HepG2 (cell line): Measurements from ENCODE around the gene PLBD2. TPM values are rescaled to one million over a fixed set of nuclear protein-coding genes. Genes with fewer than 3 reads are reported as not detected.
A peak's percentile ranks its signal among the peaks of the same experiment; 100 is the strongest.

Source experiments
- FOXA1 ChIP-seq, 2 experiments: fragments of 450-650 bp in 1 of 2; sonication (generic) in 1 of 2; formaldehyde crosslinking in 1 of 2; IDR thresholded peaks; 2 replicates each; pipeline versions ENCODE4 v1.4.0 to v1.6.1; 2016 to 2020; ENCODE audit warnings: missing genetic modification reagents in 1 of 2
- IKZF1 ChIP-seq: fragments of 450-650 bp; IDR thresholded peaks from 2 replicates; pipeline ENCODE4 v1.7.1; 2016
- PAF1 ChIP-seq: IDR thresholded peaks from 2 replicates; pipeline ENCODE4 v1.6.1; 2016; ENCODE audit warnings: missing genetic modification reagents, missing compliant biosample characterization
- PCBP2 ChIP-seq: fragments of 200-400 bp; formaldehyde crosslinking; optimal IDR thresholded peaks from 2 replicates; pipeline ENCODE3; 2018; ENCODE audit warnings: low read length, low read depth; ENCODE audit not compliant: poor library complexity, severe bottlenecking
- REXO4 ChIP-seq: sonication (generic); formaldehyde crosslinking; IDR thresholded peaks from 2 replicates; pipeline ENCODE4 v1.8.0; 2022; ENCODE audit warnings: missing genetic modification reagents, mild to moderate bottlenecking, borderline replicate concordance
- XBP1 ChIP-seq: sonication (generic); formaldehyde crosslinking; IDR thresholded peaks from 2 replicates; pipeline ENCODE4 v1.5.0; 2020; ENCODE audit warnings: missing genetic modification reagents
- ZMYM4 ChIP-seq: sonication (generic); formaldehyde crosslinking; IDR thresholded peaks from 2 replicates; pipeline ENCODE4 v1.8.1; 2023; ENCODE audit warnings: mild to moderate bottlenecking, missing genetic modification reagents
- ZNF274 ChIP-seq: sonication (generic); formaldehyde crosslinking; IDR thresholded peaks from 2 replicates; pipeline ENCODE4 v1.5.1; 2020; ENCODE audit warnings: mild to moderate bottlenecking, missing genetic modification reagents
- ZSCAN21 ChIP-seq: sonication (generic); formaldehyde crosslinking; IDR thresholded peaks from 2 replicates; pipeline ENCODE4 v1.8.0; 2022; ENCODE audit warnings: mild to moderate bottlenecking, missing genetic modification reagents, moderate library complexity, borderline replicate concordance
- polyA plus RNA-seq, 8 experiments: library from polyadenylated mRNA; depleted of rRNA in 3 of 8; stranded (reverse) in 7 of 8; unstranded in 1 of 8; fragments of >200 nt; fragmentation: Illumina TruSeq in 4 of 8; extraction: Trizol in 4 of 8; gene quantifications; 2 replicates each; pipeline versions ENCODE4 v1.2.1 to v1.2.3, GENCODE V29; 2011 to 2016; ENCODE audit warnings: low read depth in 4 of 8, missing spikeins in 1 of 8, mixed read lengths in 1 of 8; ENCODE audit not compliant: insufficient read depth in 1 of 8
- total RNA-seq, 5 experiments: library from RNA; depleted of rRNA; stranded (reverse); fragments of >200 nt; fragmentation: Illumina TruSeq; extraction: Trizol; gene quantifications; 2 replicates each; pipeline ENCODE4 v1.2.3, GENCODE V29; 2016; ENCODE audit warnings: low read depth in 1 of 5
- TF ChIP-seq, protein P1 (sequence below): sonication (generic); formaldehyde crosslinking; IDR thresholded peaks from 2 replicates; pipeline ENCODE4 v1.4.0; 2020; ENCODE audit warnings: missing genetic modification reagents
- TF ChIP-seq, protein P2 (sequence below): sonication (generic); formaldehyde crosslinking; IDR thresholded peaks from 2 replicates; pipeline ENCODE4 v1.4.0; 2020; ENCODE audit warnings: mild to moderate bottlenecking, missing genetic modification reagents
- TF ChIP-seq, protein P3 (sequence below): IDR thresholded peaks from 2 replicates; pipeline ENCODE4 v1.6.1; 2016; ENCODE audit warnings: low read depth, borderline replicate concordance
- TF ChIP-seq, protein P4 (sequence below), 2 experiments: sonication (generic) in 1 of 2; formaldehyde crosslinking in 1 of 2; IDR thresholded peaks; 2 replicates each; pipeline versions ENCODE4 v1.6.1 to v1.9.0; 2014 to 2022; ENCODE audit warnings: antibody characterized with exemption in 1 of 2, borderline replicate concordance in 1 of 2, inconsistent platforms in 1 of 2, low read depth in 1 of 2, missing genetic modification reagents in 1 of 2

Gene PLBD2
- total and polyA plus RNA-seq, 2 of the 13 experiments (the other 11 are each of a cell fraction or from before 2014, with no cell fraction given), result 6.7 to 8.5 TPM

- TF ChIP-seq, protein P1, sequence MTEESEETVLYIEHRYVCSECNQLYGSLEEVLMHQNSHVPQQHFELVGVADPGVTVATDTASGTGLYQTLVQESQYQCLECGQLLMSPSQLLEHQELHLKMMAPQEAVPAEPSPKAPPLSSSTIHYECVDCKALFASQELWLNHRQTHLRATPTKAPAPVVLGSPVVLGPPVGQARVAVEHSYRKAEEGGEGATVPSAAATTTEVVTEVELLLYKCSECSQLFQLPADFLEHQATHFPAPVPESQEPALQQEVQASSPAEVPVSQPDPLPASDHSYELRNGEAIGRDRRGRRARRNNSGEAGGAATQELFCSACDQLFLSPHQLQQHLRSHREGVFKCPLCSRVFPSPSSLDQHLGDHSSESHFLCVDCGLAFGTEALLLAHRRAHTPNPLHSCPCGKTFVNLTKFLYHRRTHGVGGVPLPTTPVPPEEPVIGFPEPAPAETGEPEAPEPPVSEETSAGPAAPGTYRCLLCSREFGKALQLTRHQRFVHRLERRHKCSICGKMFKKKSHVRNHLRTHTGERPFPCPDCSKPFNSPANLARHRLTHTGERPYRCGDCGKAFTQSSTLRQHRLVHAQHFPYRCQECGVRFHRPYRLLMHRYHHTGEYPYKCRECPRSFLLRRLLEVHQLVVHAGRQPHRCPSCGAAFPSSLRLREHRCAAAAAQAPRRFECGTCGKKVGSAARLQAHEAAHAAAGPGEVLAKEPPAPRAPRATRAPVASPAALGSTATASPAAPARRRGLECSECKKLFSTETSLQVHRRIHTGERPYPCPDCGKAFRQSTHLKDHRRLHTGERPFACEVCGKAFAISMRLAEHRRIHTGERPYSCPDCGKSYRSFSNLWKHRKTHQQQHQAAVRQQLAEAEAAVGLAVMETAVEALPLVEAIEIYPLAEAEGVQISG, result 0 out of 2 replicates have a peak, but pooled peaks have one; percentile 16
- TF ChIP-seq PAF1 (CRISPR knock-in tag) (no peak), ZNF274 (CRISPR knock-in tag) (no peak; the same call in 1 of the 2 replicates), PCBP2 (no peak), FOXA1 (IDR thresholded peaks at IDR 0.05) (no peak), FOXA1 (CRISPR knock-in tag; IDR thresholded peaks at IDR 0.05) (no peak), ZSCAN21 (CRISPR knock-in tag) (no peak), IKZF1 (no peak), XBP1 (CRISPR knock-in tag) (no peak), ZMYM4 (no peak), REXO4 (no peak)
- TF ChIP-seq, protein P2, sequence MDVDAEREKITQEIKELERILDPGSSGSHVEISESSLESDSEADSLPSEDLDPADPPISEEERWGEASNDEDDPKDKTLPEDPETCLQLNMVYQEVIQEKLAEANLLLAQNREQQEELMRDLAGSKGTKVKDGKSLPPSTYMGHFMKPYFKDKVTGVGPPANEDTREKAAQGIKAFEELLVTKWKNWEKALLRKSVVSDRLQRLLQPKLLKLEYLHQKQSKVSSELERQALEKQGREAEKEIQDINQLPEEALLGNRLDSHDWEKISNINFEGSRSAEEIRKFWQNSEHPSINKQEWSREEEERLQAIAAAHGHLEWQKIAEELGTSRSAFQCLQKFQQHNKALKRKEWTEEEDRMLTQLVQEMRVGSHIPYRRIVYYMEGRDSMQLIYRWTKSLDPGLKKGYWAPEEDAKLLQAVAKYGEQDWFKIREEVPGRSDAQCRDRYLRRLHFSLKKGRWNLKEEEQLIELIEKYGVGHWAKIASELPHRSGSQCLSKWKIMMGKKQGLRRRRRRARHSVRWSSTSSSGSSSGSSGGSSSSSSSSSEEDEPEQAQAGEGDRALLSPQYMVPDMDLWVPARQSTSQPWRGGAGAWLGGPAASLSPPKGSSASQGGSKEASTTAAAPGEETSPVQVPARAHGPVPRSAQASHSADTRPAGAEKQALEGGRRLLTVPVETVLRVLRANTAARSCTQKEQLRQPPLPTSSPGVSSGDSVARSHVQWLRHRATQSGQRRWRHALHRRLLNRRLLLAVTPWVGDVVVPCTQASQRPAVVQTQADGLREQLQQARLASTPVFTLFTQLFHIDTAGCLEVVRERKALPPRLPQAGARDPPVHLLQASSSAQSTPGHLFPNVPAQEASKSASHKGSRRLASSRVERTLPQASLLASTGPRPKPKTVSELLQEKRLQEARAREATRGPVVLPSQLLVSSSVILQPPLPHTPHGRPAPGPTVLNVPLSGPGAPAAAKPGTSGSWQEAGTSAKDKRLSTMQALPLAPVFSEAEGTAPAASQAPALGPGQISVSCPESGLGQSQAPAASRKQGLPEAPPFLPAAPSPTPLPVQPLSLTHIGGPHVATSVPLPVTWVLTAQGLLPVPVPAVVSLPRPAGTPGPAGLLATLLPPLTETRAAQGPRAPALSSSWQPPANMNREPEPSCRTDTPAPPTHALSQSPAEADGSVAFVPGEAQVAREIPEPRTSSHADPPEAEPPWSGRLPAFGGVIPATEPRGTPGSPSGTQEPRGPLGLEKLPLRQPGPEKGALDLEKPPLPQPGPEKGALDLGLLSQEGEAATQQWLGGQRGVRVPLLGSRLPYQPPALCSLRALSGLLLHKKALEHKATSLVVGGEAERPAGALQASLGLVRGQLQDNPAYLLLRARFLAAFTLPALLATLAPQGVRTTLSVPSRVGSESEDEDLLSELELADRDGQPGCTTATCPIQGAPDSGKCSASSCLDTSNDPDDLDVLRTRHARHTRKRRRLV (CRISPR knock-in tag), result no peak
- TF ChIP-seq, protein P3, sequence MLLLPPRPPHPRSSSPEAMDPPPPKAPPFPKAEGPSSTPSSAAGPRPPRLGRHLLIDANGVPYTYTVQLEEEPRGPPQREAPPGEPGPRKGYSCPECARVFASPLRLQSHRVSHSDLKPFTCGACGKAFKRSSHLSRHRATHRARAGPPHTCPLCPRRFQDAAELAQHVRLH (CRISPR knock-in tag), result no peak
- TF ChIP-seq, protein P4, sequence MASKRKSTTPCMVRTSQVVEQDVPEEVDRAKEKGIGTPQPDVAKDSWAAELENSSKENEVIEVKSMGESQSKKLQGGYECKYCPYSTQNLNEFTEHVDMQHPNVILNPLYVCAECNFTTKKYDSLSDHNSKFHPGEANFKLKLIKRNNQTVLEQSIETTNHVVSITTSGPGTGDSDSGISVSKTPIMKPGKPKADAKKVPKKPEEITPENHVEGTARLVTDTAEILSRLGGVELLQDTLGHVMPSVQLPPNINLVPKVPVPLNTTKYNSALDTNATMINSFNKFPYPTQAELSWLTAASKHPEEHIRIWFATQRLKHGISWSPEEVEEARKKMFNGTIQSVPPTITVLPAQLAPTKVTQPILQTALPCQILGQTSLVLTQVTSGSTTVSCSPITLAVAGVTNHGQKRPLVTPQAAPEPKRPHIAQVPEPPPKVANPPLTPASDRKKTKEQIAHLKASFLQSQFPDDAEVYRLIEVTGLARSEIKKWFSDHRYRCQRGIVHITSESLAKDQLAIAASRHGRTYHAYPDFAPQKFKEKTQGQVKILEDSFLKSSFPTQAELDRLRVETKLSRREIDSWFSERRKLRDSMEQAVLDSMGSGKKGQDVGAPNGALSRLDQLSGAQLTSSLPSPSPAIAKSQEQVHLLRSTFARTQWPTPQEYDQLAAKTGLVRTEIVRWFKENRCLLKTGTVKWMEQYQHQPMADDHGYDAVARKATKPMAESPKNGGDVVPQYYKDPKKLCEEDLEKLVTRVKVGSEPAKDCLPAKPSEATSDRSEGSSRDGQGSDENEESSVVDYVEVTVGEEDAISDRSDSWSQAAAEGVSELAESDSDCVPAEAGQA (IDR thresholded peaks at IDR 0.05; ENCODE audit: low read depth), result no peak
- TF ChIP-seq, protein P4 (CRISPR knock-in tag; IDR thresholded peaks at IDR 0.05; ENCODE audit: borderline replicate concordance), result no peak
Observed at GRCh38 chr12:113422030-113422885, 63.9 kb downstream of the PLBD2 start, which contains the start of gene SDSL (continued).
